ENCODE data around the gene HDAC4.

Gene HDAC4

GRCh38 chr2:239179851-239180371 lies 220.9 kb downstream of the HDAC4 start:
- no peak overlapping the region for H3K27ac ChIP-seq (ENCODE audit: low read length)
- no peaks in the 10 kb centered on the region for H3K36me3 ChIP-seq (replicated peaks; ENCODE audit: insufficient read depth, low read length)
- no peak for TF ChIP-seq EZH2phosphoT487 (IDR thresholded peaks at IDR 0.05; ENCODE audit: low read length)
- no peak overlapping the region for H3K4me2 ChIP-seq (ENCODE audit: low read depth, low read length)
- no peaks in the 10 kb centered on the region for H3K4me1 ChIP-seq (ENCODE audit: low read length)
- H2AFZ ChIP-seq (ENCODE audit: low read length) = no peak overlapping the region
- no peaks in the 10 kb centered on the region for H3F3A ChIP-seq (ENCODE audit: insufficient read depth, low read length)
- no peak for DNase-seq
- H3K79me2 ChIP-seq (ENCODE audit: low read length) = no peaks in the 10 kb centered on the region
- H3K4me3 ChIP-seq (ENCODE audit: low read length) = no peak overlapping the region
- H4K20me1 ChIP-seq (ENCODE audit: insufficient read depth, low read length) = no peaks in the 10 kb centered on the region
- H3K27me3 ChIP-seq (replicated peaks; ENCODE audit: insufficient read depth, low read length) = no peaks in the 10 kb centered on the region
- no peaks in the 10 kb centered on the region for H3K9me2 ChIP-seq (replicated peaks; ENCODE audit: insufficient read depth, low read length)
- H3K9ac ChIP-seq (ENCODE audit: low read length) = no peak overlapping the region
- no peaks in the 10 kb centered on the region for H3K9me3 ChIP-seq (replicated peaks; ENCODE audit: insufficient read depth, low read length)

GRCh38 chr2:239178954-239179353 lies 221.9 kb downstream of the HDAC4 start:
- Histone ChIP-seq H3K9me3 (replicated peaks; ENCODE audit: insufficient read depth, low read length) (no peaks in the 10 kb centered on the region), H3K27me3 (replicated peaks; ENCODE audit: insufficient read depth, low read length) (no peaks in the 10 kb centered on the region), H3K36me3 (replicated peaks; ENCODE audit: insufficient read depth, low read length) (no peaks in the 10 kb centered on the region), H2AFZ (ENCODE audit: low read length) (no peak overlapping the region), H3K27ac (ENCODE audit: low read length) (no peak overlapping the region), H4K20me1 (ENCODE audit: insufficient read depth, low read length) (no peaks in the 10 kb centered on the region), H3K4me3 (ENCODE audit: low read length) (no peak overlapping the region), H3K79me2 (ENCODE audit: low read length) (no peaks in the 10 kb centered on the region), H3K4me1 (ENCODE audit: low read length) (no peaks in the 10 kb centered on the region), H3K4me2 (ENCODE audit: low read depth, low read length) (no peak overlapping the region), H3K9me2 (replicated peaks; ENCODE audit: insufficient read depth, low read length) (no peaks in the 10 kb centered on the region), H3F3A (ENCODE audit: insufficient read depth, low read length) (no peaks in the 10 kb centered on the region), H3K9ac (ENCODE audit: low read length) (no peak overlapping the region)
- TF ChIP-seq EZH2phosphoT487 (IDR thresholded peaks at IDR 0.05; ENCODE audit: low read length) (no peak), EZH2 (optimal IDR thresholded peaks at IDR 0.05; ENCODE audit: low read depth, low read length) (no peak), CTCF (IDR thresholded peaks at IDR 0.05; ENCODE audit: low read length) (no peak)
- DNase-seq = no peak

- TF ChIP-seq CTCF (IDR thresholded peaks at IDR 0.05; ENCODE audit: low read length) (no peak), EZH2 (optimal IDR thresholded peaks at IDR 0.05; ENCODE audit: low read depth, low read length) (no peak)
- Histone ChIP-seq H3K9me3 (replicated peaks; ENCODE audit: insufficient read depth, low read length) (no peaks in the 10 kb centered on the region), H3K4me2 (ENCODE audit: low read depth, low read length) (no peak overlapping the region)
Measured at GRCh38 chr2:239178484-239178883, 222.3 kb downstream of the HDAC4 start.

GRCh38 chr2:239177908-239178307 lies 222.9 kb downstream of the HDAC4 start:
- TF ChIP-seq CTCF (IDR thresholded peaks at IDR 0.05; ENCODE audit: low read length) = no peak
- no peak for TF ChIP-seq EZH2 (optimal IDR thresholded peaks at IDR 0.05; ENCODE audit: low read depth, low read length)
- no peak for TF ChIP-seq EZH2phosphoT487 (IDR thresholded peaks at IDR 0.05; ENCODE audit: low read length)

More at GRCh38 chr2:239178484-239178883, 222.3 kb downstream of the HDAC4 start:
- Histone ChIP-seq H3K36me3 (replicated peaks; ENCODE audit: insufficient read depth, low read length) (no peaks in the 10 kb centered on the region), H3K27ac (ENCODE audit: low read length) (no peak overlapping the region), H3K4me1 (ENCODE audit: low read length) (no peaks in the 10 kb centered on the region), H3K9me2 (replicated peaks; ENCODE audit: insufficient read depth, low read length) (no peaks in the 10 kb centered on the region), H3K9ac (ENCODE audit: low read length) (no peak overlapping the region), H4K20me1 (ENCODE audit: insufficient read depth, low read length) (no peaks in the 10 kb centered on the region), H3K27me3 (replicated peaks; ENCODE audit: insufficient read depth, low read length) (no peaks in the 10 kb centered on the region), H2AFZ (ENCODE audit: low read length) (no peak overlapping the region), H3F3A (ENCODE audit: insufficient read depth, low read length) (no peaks in the 10 kb centered on the region), H3K79me2 (ENCODE audit: low read length) (no peaks in the 10 kb centered on the region), H3K4me3 (ENCODE audit: low read length) (no peak overlapping the region)
- DNase-seq = no peak

More at GRCh38 chr2:239177908-239178307, 222.9 kb downstream of the HDAC4 start:
- H3K36me3 ChIP-seq (replicated peaks; ENCODE audit: insufficient read depth, low read length) = no peaks in the 10 kb centered on the region
- no peak overlapping the region for H3K27ac ChIP-seq (ENCODE audit: low read length)
- no peak overlapping the region for H3K9ac ChIP-seq (ENCODE audit: low read length)
- no peak overlapping the region for H3K4me2 ChIP-seq (ENCODE audit: low read depth, low read length)
- no peak overlapping the region for H3K4me3 ChIP-seq (ENCODE audit: low read length)
- no peaks in the 10 kb centered on the region for H3K79me2 ChIP-seq (ENCODE audit: low read length)
- no peak overlapping the region for H2AFZ ChIP-seq (ENCODE audit: low read length)
- H3K4me1 ChIP-seq (ENCODE audit: low read length) = no peaks in the 10 kb centered on the region
- DNase-seq = no peak
- no peaks in the 10 kb centered on the region for H3K9me2 ChIP-seq (replicated peaks; ENCODE audit: insufficient read depth, low read length)
- no peaks in the 10 kb centered on the region for H3F3A ChIP-seq (ENCODE audit: insufficient read depth, low read length)
- no peaks in the 10 kb centered on the region for H3K27me3 ChIP-seq (replicated peaks; ENCODE audit: insufficient read depth, low read length)
- H4K20me1 ChIP-seq (ENCODE audit: insufficient read depth, low read length) = no peaks in the 10 kb centered on the region
- no peaks in the 10 kb centered on the region for H3K9me3 ChIP-seq (replicated peaks; ENCODE audit: insufficient read depth, low read length)
